Ovary (tissue), 9 donors: ENCODE measurements around the gene UBP1. TPM values are rescaled to one million over a fixed set of nuclear protein-coding genes. Genes with fewer than 3 reads are reported as not detected.

ENCODE experiments used
- DNase-seq, 5 donors: peaks; one replicate each; pipeline ENCODE4 v3.0.0-alpha.2; 2019 to 2020
- H3K27ac ChIP-seq, 2 donors: fragments of 200-600 bp; one replicate each; pipeline versions ENCODE4 v1.5.1 to v1.8.0; 2019 to 2022
- H3K27me3 ChIP-seq: fragments of 200-600 bp; one replicate; pipeline ENCODE4 v1.8.0; 2022
- H3K36me3 ChIP-seq: fragments of 200-600 bp; sonication (generic); one replicate; pipeline ENCODE4 v1.5.1; 2019
- H3K4me1 ChIP-seq: one replicate; pipeline ENCODE4 v1.8.1; 2013; ENCODE audit warnings: mild to moderate bottlenecking, moderate library complexity; ENCODE audit not compliant: insufficient read depth
- H3K4me3 ChIP-seq: fragments of 200-600 bp; sonication (generic); one replicate; pipeline ENCODE4 v1.5.1; 2017
- H3K9me3 ChIP-seq, 2 donors: fragments of 200-600 bp in 1 of 2; sonication (generic) in 1 of 2; one replicate each; pipeline versions ENCODE4 v1.5.1 to v1.8.1; 2013 to 2019; ENCODE audit warnings: mild to moderate bottlenecking in 1 of 2, moderate library complexity in 1 of 2
- CTCF ChIP-seq, 3 donors: fragments of 450-650 bp in 2 of 3; fragments of 200-600 bp in 1 of 3; IDR thresholded peaks; one replicate each; pipeline versions ENCODE4 v1.5.1 to v1.8.0; 2016 to 2022; ENCODE audit warnings: antibody characterized with exemption in 3 of 3, mild to moderate bottlenecking in 1 of 3
- EP300 ChIP-seq: sonication (generic); formaldehyde crosslinking; IDR thresholded peaks from one replicate; pipeline ENCODE4 v1.6.1; 2017; ENCODE audit warnings: antibody characterized with exemption
- POLR2A ChIP-seq: fragments of 450-650 bp; IDR thresholded peaks from one replicate; pipeline ENCODE4 v1.6.1; 2017; ENCODE audit warnings: antibody characterized with exemption, mild to moderate bottlenecking, moderate library complexity
- WGBS, 3 donors: extraction: QIAGEN DNeasy Blood & Tissue Kit in 1 of 3; methylation state at CpG; one replicate each; pipeline versions ENCODE4 v1.1.5 to v1.1.7; 2013 to 2017; 5-methylcytosine and 5-hydroxymethylcytosine counted together
- intact Hi-C, 4 donors: fragments of 100-400 bp; cut with DNase I; formaldehyde crosslinking; loops; one replicate each; pipeline versions ENCODE4 v1.11.0 to v1.15.1; 2022 to 2023
- polyA plus RNA-seq, 2 donors: library from polyadenylated mRNA; stranded (reverse); fragments of 200-250 nt in 1 of 2; fragments of 350-450 nt in 1 of 2; fragmentation: Illumina TruSeq in 1 of 2; extraction: RNeasy Lipid Tissue Mini Kit (QIAGEN cat#74804) in 1 of 2; gene quantifications; one replicate each; pipeline ENCODE4 v1.2.3, GENCODE V29; 2013 to 2014
- total RNA-seq, 7 donors: library from RNA; depleted of rRNA in 2 of 7; stranded (reverse); fragments of >200 nt in 2 of 7; fragmentation: NEBNext Ultra II Directional in 3 of 7; extraction: Animal tissue kit (Norgen Biotek cat#: 25700) in 3 of 7; gene quantifications; one replicate each; pipeline versions ENCODE4 v1.1.0 to v1.2.4, GENCODE V29; 2016 to 2023
- donor health status: DM: no; HTN: no; CAD: no; lungs with moderate emphysema.
- donor health status: DM: no; HTN: no; CAD: no.
- donor health status: Bipolar disorder and iron deficiency.
- donor health status: DM: yes; HTN: yes; CAD: no.
- donor health status: DM: no; HTN: no; CAD: no.
- donor health status: DM: yes; HTN: yes; CAD: no.

The UBP1 gene
- total and polyA plus RNA-seq, 9 donors, result 28.2 to 62.7 (median 51.8) TPM

DNA sequence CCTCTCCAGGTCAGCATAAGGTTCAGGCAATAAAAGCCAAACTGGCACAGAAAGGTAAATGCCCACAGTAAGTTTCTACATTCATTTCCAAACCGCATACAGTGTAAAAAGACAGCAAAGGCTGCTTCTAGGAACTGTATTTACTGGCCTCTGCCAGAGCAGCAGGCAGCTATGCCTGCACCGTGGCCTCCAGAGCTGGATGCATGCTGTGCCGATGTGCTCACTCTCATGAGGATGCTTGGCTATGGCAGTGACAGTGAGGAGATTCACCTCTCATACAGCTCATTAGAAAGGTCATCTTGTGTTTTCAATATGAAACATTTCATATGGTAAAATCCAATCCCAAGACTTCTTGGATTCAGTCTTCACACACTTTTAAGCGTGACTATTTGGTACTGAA lies 50.3 kb downstream of the UBP1 start:
- no peak overlapping the region for H3K27ac ChIP-seq
- H3K4me3 ChIP-seq, result no peak overlapping the region
- 90 to 95% (median 93%) methylated on average over 4 of the region's 4 CpGs for WGBS, 3 donors
- H3K36me3 ChIP-seq, result no peaks in the 10 kb centered on the region
- no peak for DNase-seq
- intact Hi-C loops, result no loop called here
- H3K9me3 ChIP-seq, result no peaks in the 10 kb centered on the region
- no peaks in the 10 kb centered on the region for H3K4me1 ChIP-seq
- H3K27me3 ChIP-seq, result no peaks in the 10 kb centered on the region
- no peak for TF ChIP-seq CTCF (IDR thresholded peaks at IDR 0.05)
- no peak for TF ChIP-seq POLR2A
- no peak for TF ChIP-seq EP300

DNA sequence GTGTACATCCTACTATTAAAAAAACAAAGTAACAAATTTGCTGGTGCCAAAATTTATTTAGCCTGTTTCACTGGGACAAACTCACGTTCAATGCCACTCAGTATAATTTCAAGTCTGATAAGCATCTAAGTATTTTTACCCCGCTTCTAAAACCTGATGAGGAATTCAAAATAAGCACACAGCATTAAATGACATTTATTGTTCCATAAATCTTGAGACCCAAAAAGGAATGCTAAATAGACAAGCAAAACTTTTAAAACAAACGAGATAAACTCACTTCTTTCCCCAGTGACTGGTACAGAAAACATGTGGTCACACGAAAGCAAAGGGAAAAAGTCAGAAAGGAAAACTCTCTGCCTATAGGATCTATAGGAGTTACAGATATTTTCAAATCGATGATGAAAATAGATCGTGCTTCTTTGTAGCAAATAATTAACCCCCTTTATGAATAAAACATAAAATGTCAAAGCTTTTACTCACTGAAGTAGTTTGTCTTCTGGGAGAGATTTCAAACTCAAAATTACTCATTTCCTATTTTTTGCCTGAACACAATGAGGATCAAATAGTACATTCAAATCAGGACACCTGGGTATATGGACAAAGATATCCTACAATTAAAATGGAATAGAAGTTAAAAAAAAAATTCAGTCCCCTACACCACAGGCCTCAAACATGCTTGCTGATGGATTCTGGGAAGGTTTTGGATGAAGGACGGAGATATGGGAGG lies 51.7 kb downstream of the UBP1 start:
- intact Hi-C loops, result no loop called here
- no peak for TF ChIP-seq POLR2A
- no peak for TF ChIP-seq EP300
- no peak for TF ChIP-seq CTCF (IDR thresholded peaks at IDR 0.05)
- no peak for DNase-seq
- no peaks in the 10 kb centered on the region for H3K4me1 ChIP-seq
- H3K9me3 ChIP-seq, result no peaks in the 10 kb centered on the region
- WGBS, 3 donors, result 50 to 68% (median 53%) methylated on average over 7 of the region's 7 CpGs
- no peak overlapping the region for H3K27ac ChIP-seq
- H3K27me3 ChIP-seq, result no peaks in the 10 kb centered on the region
- H3K36me3 ChIP-seq, result no peaks in the 10 kb centered on the region
- H3K4me3 ChIP-seq, result no peak overlapping the region

GRCh38 chr3:33386631-33387030 lies 53.6 kb downstream of the UBP1 start:
- intact Hi-C loops, result no loop called here
- no peak for DNase-seq

DNA sequence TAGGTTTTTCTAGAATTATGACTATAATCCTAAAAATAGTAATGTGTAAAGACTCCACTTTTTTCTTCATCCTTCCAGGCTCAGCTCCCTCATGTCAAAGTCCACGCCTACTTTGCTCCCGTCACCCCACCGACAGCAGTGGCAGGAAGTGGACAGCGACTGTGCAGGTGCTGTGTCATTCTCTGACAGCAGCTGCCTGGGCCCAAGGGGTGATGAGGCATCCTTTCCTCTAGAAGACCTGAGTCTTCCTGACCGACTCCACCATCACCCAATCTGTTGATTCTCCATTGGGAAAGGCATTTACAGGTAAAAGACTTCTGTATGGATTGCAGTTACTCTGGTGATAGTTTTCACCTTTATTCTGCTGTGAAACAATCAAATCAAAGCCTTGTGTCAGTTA lies 54.8 kb downstream of the UBP1 start:
- Histone ChIP-seq H3K36me3 (no peaks in the 10 kb centered on the region), H3K4me3 (no peak overlapping the region), H3K27ac (no peak overlapping the region), H3K4me1 (no peaks in the 10 kb centered on the region), H3K9me3 (no peaks in the 10 kb centered on the region), H3K27me3 (no peaks in the 10 kb centered on the region)
- intact Hi-C loops, result no loop called here
- WGBS, 3 donors, result 79 to 87% (median 83%) methylated on average over 5 of the region's 5 CpGs
- DNase-seq, result no peak
- TF ChIP-seq CTCF (IDR thresholded peaks at IDR 0.05), result no peak
- TF ChIP-seq POLR2A, result no peak
- TF ChIP-seq EP300, result no peak

More at GRCh38 chr3:33386631-33387030, 53.6 kb downstream of the UBP1 start:
- Histone ChIP-seq H3K27me3 (no peaks in the 10 kb centered on the region), H3K4me3 (no peak overlapping the region), H3K4me1 (no peaks in the 10 kb centered on the region), H3K9me3 (no peaks in the 10 kb centered on the region), H3K27ac (no peak overlapping the region), H3K36me3 (no peaks in the 10 kb centered on the region)
- WGBS, 3 donors, result 45 to 62% (median 57%) methylated on average over 1 of the region's 1 CpG
- TF ChIP-seq CTCF (IDR thresholded peaks at IDR 0.05), result no peak
